Osteocyte (in vitro differentiated cells): ENCODE data around the gene UHRF2. TPM values are rescaled to one million over a fixed set of nuclear protein-coding genes. Genes with fewer than 3 reads are reported as not detected.

ENCODE experiments used
- DNase-seq: peaks from one replicate; pipeline ENCODE4 v3.0.0; 2021; ENCODE audit warnings: mixed read lengths; ENCODE audit not compliant: unreplicated experiment; ENCODE audit errors: extremely low spot score
- H3K27ac Mint-ChIP-seq: one replicate; pipeline ENCODE4 v1.8.0; 2021; ENCODE audit warnings: mild to moderate bottlenecking, mixed read lengths; ENCODE audit not compliant: unreplicated experiment
- H3K27me3 Mint-ChIP-seq: one replicate; pipeline ENCODE4 v1.8.0; 2021; ENCODE audit warnings: mixed read lengths; ENCODE audit not compliant: unreplicated experiment
- H3K36me3 Mint-ChIP-seq: one replicate; pipeline ENCODE4 v1.8.0; 2021; ENCODE audit warnings: mixed read lengths; ENCODE audit not compliant: unreplicated experiment
- H3K4me1 Mint-ChIP-seq: one replicate; pipeline ENCODE4 v1.8.0; 2021; ENCODE audit warnings: mixed read lengths; ENCODE audit not compliant: unreplicated experiment
- H3K4me3 Mint-ChIP-seq: one replicate; pipeline ENCODE4 v1.8.0; 2021; ENCODE audit warnings: mild to moderate bottlenecking, moderate library complexity, mixed read lengths; ENCODE audit not compliant: unreplicated experiment
- H3K9me3 Mint-ChIP-seq: one replicate; pipeline ENCODE4 v1.8.0; 2021; ENCODE audit warnings: mixed read lengths; ENCODE audit not compliant: unreplicated experiment
- CTCF ChIP-seq: fragments of 200-600 bp; sonication (generic); IDR thresholded peaks from 2 replicates; pipeline ENCODE4 v1.5.0; 2021; ENCODE audit warnings: antibody characterized with exemption, mild to moderate bottlenecking, moderate library complexity
- total RNA-seq: library from RNA; stranded (reverse); gene quantifications from 2 replicates; pipeline ENCODE4 v1.2.1, GENCODE V29; 2021

The UHRF2 gene
- total RNA-seq, 1 donor from 2014 or later = 69.6 TPM

GRCh38 chr9:6552498-6553121 is 139.6 kb downstream of the UHRF2 start:
- Mint-ChIP-seq H3K9me3 (no peaks in the 10 kb centered on the region), H3K27me3 (no peaks in the 10 kb centered on the region), H3K27ac (peak overlapping the region; percentile 82), H3K4me1 (peaks cover 45% of the 10 kb centered on the region), H3K36me3 (no peaks in the 10 kb centered on the region), H3K4me3 (peak overlapping the region; percentile 11)
- TF ChIP-seq CTCF = no peak
- DNase-seq = no peak

- Mint-ChIP-seq H3K27me3 (no peaks in the 10 kb centered on the region), H3K4me3 (no peak overlapping the region), H3K9me3 (no peaks in the 10 kb centered on the region), H3K36me3 (no peaks in the 10 kb centered on the region), H3K4me1 (peaks cover 42% of the 10 kb centered on the region), H3K27ac (peak overlapping the region; percentile 50)
- no peak for DNase-seq
- TF ChIP-seq CTCF = no peak
Observed at GRCh38 chr9:6553866-6554265, 140.9 kb downstream of the UHRF2 start.

Other genes with a start within 250 kb of the UHRF2 start
- not detected in 2 replicates for gene IL33, start 197.4 kb upstream of the UHRF2 start, total RNA-seq
- not detected in 2 replicates for gene TPD52L3, start 84.8 kb upstream of the UHRF2 start, total RNA-seq
- gene GLDC, start 232.5 kb downstream of the UHRF2 start, total RNA-seq = 0.71 and 0.78 TPM in 2 replicates